ENCODE results near the gene GOLGA8K.
"Not testable (repeated sequence)": the region's sequence is repeated elsewhere in the genome, so short reads cannot be mapped to it uniquely, and the experiment has no call there.

GOLGA8K gene

DNA sequence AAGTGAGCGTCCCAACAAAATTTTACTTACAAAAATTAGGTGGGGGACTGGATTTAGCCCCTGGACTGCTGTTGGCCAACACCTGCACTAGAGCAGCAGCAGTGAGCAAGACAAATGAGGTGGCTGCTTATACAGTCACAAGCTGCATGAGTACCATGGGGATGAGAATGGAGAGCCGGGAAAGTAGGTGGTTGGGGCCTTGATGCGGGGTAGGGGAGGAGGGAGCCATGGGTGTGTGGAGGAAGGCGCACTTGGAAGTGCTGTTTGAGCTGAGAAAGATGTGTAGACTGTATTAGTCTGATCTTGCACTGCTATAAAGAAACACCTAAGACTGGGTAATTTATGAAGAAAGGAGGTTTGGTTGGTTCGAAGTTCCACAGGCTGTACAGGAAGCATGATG is 31.0 kb downstream of the GOLGA8K start:
- not testable (repeated sequence) for H3K4me1 ChIP-seq (ENCODE audit: insufficient read depth, low read length); H3K27ac ChIP-seq (ENCODE audit: low read length); H3K27me3 ChIP-seq (ENCODE audit: insufficient read depth, low read length); H3K36me3 ChIP-seq (ENCODE audit: insufficient read depth, low read depth, low read length); H3K9ac ChIP-seq (ENCODE audit: low read depth, low read length); H3K9me3 ChIP-seq (ENCODE audit: insufficient read depth, low read depth, low read length); H3K4me3 ChIP-seq (ENCODE audit: low read length)

DNA sequence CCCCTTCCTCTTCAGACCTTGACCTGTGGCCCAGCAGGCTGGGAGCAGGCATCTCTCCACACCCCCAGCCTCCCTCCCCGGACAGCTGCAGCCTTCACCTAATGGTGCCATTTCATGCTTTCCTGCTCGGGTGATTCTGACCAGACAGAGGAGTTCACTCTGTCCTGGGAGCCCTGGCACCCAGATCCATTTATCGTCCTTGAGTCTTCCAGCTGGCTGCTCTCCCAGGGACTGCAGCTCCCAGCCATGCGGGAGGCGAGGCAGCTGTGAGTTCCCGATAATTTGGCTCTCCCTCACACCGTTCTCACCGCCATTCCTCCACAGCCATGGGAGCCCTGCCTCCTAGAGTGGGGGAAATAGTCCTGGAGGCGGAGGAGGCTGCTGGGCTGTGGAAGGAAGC is 32.6 kb downstream of the GOLGA8K start:
- not testable (repeated sequence) for H3K4me1 ChIP-seq (ENCODE audit: insufficient read depth, low read length); H3K4me3 ChIP-seq (ENCODE audit: low read length); H3K9me3 ChIP-seq (ENCODE audit: insufficient read depth, low read depth, low read length); H3K27ac ChIP-seq (ENCODE audit: low read length); H3K27me3 ChIP-seq (ENCODE audit: insufficient read depth, low read length); H3K36me3 ChIP-seq (ENCODE audit: insufficient read depth, low read depth, low read length); H3K9ac ChIP-seq (ENCODE audit: low read depth, low read length)

DNA sequence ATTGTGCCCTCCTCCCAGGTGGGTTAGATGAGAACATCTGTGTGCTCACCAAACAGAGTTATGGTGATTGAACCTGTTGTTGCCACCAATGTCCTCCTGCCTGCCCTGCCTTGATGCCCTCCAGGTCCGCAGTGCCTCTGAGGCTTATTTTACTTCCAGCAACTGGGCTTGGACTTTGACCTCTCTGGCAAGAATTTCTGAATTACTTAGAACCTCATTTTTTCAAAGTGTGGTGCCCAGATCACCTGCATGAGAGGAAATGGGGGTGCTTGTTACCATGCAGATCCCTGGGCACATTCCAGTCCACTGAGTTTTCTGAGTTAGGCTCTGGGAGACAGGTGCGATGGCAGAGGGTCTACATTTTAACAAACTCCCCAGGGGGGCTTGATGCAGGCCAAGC is 33.0 kb downstream of the GOLGA8K start:
- not testable (repeated sequence) for H3K36me3 ChIP-seq (ENCODE audit: insufficient read depth, low read depth, low read length); H3K27ac ChIP-seq (ENCODE audit: low read length); H3K4me3 ChIP-seq (ENCODE audit: low read length); H3K9ac ChIP-seq (ENCODE audit: low read depth, low read length); H3K27me3 ChIP-seq (ENCODE audit: insufficient read depth, low read length); H3K9me3 ChIP-seq (ENCODE audit: insufficient read depth, low read depth, low read length); H3K4me1 ChIP-seq (ENCODE audit: insufficient read depth, low read length)

DNA sequence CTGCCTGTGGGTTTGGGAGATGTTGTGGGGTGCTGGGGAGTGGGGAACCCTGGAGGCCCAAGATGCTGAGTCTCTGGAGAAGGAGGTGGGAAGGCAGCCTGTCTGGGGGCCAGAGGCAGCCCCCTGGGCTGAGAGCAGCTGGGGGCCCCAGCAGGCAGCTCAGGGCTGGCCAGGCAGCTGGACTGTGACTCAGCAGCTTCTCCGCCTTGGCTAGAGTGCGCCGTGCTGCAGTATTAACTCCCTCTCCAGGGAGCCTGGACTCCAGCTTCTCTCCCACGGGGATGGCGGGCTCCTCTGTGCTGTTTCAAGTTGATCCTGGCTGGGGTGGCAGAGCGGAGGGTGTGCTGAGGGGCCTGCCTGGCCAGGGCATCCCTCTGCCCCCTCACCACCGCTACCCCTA is 36.6 kb downstream of the GOLGA8K start:
- not testable (repeated sequence) for H3K4me1 ChIP-seq (ENCODE audit: insufficient read depth, low read length); H3K4me3 ChIP-seq (ENCODE audit: low read length); H3K36me3 ChIP-seq (ENCODE audit: insufficient read depth, low read depth, low read length); H3K9ac ChIP-seq (ENCODE audit: low read depth, low read length); H3K27ac ChIP-seq (ENCODE audit: low read length); H3K9me3 ChIP-seq (ENCODE audit: insufficient read depth, low read depth, low read length); H3K27me3 ChIP-seq (ENCODE audit: insufficient read depth, low read length)

DNA sequence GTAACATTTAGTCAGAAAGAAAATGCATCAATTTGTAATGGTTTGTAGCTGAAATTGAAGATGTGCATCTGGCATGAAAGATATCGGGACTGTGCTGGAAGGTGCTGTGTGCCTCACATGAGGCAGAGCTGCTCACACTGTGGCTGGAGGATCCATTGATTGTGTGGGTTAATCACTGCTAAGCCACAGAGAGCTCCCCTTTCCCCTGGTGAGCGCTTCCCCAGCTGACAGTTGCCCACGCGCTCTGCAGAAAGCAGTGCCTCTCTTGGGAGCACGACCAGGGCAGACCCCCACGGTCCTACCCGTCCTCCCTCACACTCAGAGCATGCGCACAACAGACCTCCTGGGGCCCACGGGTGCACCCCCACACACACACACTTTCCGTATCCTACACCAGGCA is 37.1 kb downstream of the GOLGA8K start:
- not testable (repeated sequence) for H3K27ac ChIP-seq (ENCODE audit: low read length); H3K36me3 ChIP-seq (ENCODE audit: insufficient read depth, low read depth, low read length); H3K4me1 ChIP-seq (ENCODE audit: insufficient read depth, low read length); H3K27me3 ChIP-seq (ENCODE audit: insufficient read depth, low read length); H3K9ac ChIP-seq (ENCODE audit: low read depth, low read length); H3K9me3 ChIP-seq (ENCODE audit: insufficient read depth, low read depth, low read length); H3K4me3 ChIP-seq (ENCODE audit: low read length)

DNA sequence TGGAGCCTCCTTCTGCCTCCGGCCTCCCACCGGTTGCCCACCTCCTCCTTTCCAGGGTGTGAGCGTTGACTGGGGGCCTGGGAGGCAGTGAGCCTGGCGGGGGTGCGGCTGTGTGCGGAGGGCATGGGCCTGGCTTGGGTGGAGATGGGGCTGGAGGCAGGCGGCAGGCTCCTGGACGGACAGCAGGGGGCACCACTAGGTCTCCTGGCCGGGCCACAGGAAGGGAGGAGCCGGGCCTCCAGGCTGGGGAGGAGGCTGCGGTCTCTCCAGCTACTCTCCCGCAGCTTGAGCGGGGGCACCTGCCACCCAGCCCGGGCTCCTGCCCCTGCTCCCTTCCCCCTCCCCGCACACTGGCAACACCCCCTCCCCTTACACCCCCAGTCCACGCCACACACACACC is 38.1 kb downstream of the GOLGA8K start:
- not testable (repeated sequence) for H3K27me3 ChIP-seq (ENCODE audit: insufficient read depth, low read length); H3K9me3 ChIP-seq (ENCODE audit: insufficient read depth, low read depth, low read length); H3K9ac ChIP-seq (ENCODE audit: low read depth, low read length); H3K36me3 ChIP-seq (ENCODE audit: insufficient read depth, low read depth, low read length); H3K27ac ChIP-seq (ENCODE audit: low read length); H3K4me3 ChIP-seq (ENCODE audit: low read length); H3K4me1 ChIP-seq (ENCODE audit: insufficient read depth, low read length)

DNA sequence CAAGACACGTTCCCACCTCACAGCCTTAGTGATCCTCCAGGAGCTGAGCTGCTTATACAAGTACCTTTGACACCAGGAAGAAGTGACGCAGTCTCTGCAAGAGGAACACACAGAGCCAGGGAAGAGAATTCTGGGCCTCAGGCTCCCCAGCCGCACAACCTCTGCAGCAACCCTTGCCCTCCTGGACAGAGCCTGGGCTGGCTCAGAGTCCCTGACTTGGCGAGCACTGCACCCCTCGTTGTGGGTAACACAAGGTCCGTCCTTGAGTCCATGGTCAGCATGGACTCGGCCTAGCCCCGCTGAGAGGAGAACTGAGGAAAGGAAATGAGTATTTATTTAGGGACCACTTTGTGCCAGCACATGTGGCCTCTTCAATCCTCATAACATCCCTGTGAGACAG is 39.6 kb downstream of the GOLGA8K start:
- not testable (repeated sequence) for H3K4me1 ChIP-seq (ENCODE audit: insufficient read depth, low read length); H3K27me3 ChIP-seq (ENCODE audit: insufficient read depth, low read length); H3K9me3 ChIP-seq (ENCODE audit: insufficient read depth, low read depth, low read length); H3K36me3 ChIP-seq (ENCODE audit: insufficient read depth, low read depth, low read length); H3K9ac ChIP-seq (ENCODE audit: low read depth, low read length); H3K27ac ChIP-seq (ENCODE audit: low read length); H3K4me3 ChIP-seq (ENCODE audit: low read length)

DNA sequence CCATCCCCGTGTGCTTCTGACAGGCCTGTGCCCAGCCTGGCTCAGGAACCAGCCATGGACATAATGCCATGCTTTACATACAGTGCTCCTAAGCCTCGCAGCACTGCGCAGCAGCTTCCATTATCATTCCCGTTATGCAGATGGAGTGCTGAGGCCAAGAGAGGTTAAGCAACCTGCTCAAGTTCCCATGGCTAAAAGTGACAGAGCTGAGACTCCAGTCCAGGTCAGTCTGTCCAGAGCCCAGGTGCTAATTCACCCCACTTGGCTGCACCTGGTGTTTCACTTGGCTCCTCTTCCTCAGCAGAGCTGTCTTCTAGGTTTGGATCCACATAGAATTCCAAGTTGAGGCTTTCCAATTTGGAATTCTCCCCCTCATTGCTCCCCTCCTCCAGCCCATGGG is 41.4 kb downstream of the GOLGA8K start:
- H3K27me3 ChIP-seq (ENCODE audit: insufficient read depth, low read length); H3K4me3 ChIP-seq (ENCODE audit: low read length); H3K9me3 ChIP-seq (ENCODE audit: insufficient read depth, low read depth, low read length); H3K4me1 ChIP-seq (ENCODE audit: insufficient read depth, low read length); H3K36me3 ChIP-seq (ENCODE audit: insufficient read depth, low read depth, low read length); H3K9ac ChIP-seq (ENCODE audit: low read depth, low read length); H3K27ac ChIP-seq (ENCODE audit: low read length): not testable (repeated sequence)

DNA sequence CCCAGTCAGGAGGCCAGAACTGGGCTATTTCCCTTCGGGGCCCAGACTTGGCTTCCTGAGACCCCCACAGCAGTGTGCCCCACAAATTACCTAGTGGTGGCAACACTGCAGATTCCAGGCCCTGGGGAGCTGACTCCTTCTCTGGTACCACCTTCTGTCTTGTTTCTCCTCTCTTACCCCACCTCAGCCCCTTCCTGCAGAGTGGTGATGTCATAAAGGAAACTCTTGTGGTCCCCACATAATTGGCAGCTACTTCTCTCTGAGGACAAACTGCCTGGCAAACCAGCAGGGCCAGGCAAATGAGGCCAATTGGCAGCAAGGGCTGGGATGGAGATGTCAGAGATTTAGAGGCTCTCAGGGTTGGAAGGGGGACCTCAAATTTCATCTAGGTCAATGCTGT is 44.6 kb downstream of the GOLGA8K start:
- not testable (repeated sequence) for H3K9me3 ChIP-seq (ENCODE audit: insufficient read depth, low read depth, low read length); H3K27me3 ChIP-seq (ENCODE audit: insufficient read depth, low read length); H3K9ac ChIP-seq (ENCODE audit: low read depth, low read length); H3K27ac ChIP-seq (ENCODE audit: low read length); H3K4me3 ChIP-seq (ENCODE audit: low read length); H3K4me1 ChIP-seq (ENCODE audit: insufficient read depth, low read length); H3K36me3 ChIP-seq (ENCODE audit: insufficient read depth, low read depth, low read length)

DNA sequence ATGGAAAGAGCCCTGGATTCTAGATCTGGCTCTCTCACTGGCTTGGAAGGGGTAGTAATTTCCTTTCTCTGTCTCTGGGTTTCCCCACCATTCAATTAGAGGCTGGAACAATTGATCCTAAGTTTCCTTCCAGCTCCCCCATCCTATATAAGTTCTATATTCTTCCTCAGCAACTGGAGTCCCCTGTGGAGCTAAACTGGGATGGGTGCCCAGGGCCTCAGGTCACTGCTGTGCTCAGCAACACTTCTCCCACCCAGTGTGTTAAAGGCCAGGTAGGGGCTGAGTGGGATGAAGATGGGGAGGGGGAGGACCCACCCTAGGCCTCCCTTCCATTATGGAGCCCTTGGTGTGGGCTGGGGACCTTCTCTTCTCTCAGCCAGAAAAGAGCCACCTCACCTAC is 46.2 kb downstream of the GOLGA8K start:
- not testable (repeated sequence) for H3K4me1 ChIP-seq (ENCODE audit: insufficient read depth, low read length); H3K36me3 ChIP-seq (ENCODE audit: insufficient read depth, low read depth, low read length); H3K27me3 ChIP-seq (ENCODE audit: insufficient read depth, low read length); H3K9me3 ChIP-seq (ENCODE audit: insufficient read depth, low read depth, low read length); H3K9ac ChIP-seq (ENCODE audit: low read depth, low read length); H3K27ac ChIP-seq (ENCODE audit: low read length); H3K4me3 ChIP-seq (ENCODE audit: low read length)

DNA sequence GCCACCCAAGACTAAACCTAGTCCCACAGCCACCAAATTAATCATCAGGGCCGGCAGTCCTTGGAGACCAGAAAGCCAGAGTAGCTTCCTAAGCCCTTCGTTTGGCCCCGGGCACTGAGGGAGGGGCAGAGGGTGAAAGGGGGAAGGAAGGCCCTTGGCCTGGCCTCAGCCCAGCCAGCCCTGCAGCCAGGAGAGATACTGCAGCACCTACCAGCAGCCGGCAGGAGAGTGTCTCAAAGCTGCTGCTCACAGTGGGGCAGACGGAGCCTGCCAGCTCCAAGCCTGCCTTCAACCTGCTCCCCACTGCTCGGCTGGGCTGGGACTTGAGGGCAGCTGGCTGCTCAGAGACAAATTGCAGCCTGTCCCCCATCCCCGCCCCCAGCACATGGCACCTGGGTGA is 50.3 kb downstream of the GOLGA8K start:
- H3K27ac ChIP-seq (ENCODE audit: low read length); H3K36me3 ChIP-seq (ENCODE audit: insufficient read depth, low read depth, low read length); H3K4me1 ChIP-seq (ENCODE audit: insufficient read depth, low read length); H3K9ac ChIP-seq (ENCODE audit: low read depth, low read length); H3K9me3 ChIP-seq (ENCODE audit: insufficient read depth, low read depth, low read length); H3K4me3 ChIP-seq (ENCODE audit: low read length); H3K27me3 ChIP-seq (ENCODE audit: insufficient read depth, low read length): not testable (repeated sequence)

DNA sequence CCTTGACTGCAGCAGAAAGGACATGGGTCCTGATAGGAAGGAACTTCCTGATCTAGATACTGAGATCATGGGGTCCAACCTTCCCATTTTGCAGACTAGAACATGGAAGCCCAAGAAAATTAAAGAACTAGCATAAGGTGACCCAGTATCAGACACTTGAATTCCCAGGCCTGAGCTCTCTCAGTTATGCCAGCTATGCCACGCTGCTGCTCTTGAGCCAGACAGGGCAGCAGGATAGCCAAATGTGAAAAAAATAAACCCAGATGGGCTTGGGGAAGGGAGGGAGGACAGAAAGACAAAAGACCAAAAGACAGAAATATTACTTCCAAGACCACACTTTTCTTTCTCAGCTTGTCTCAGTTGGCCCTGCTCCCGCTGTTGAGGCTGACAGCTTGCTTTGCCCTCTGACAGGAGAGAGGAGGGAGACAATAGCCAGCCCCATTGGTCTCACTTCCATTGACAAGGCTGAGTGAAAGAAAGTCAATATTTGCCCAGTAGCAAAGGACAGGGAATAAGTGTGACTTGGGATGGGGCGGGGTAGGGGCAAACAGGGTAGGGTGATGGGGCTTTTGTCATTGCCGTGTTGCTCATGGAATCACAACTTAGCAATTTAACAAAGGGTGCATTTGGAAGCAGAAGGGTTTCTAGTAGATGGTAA is 52.4 kb downstream of the GOLGA8K start:
- H3K9ac ChIP-seq (ENCODE audit: low read depth, low read length); H3K27ac ChIP-seq (ENCODE audit: low read length); H3K4me1 ChIP-seq (ENCODE audit: insufficient read depth, low read length); H3K27me3 ChIP-seq (ENCODE audit: insufficient read depth, low read length); H3K4me3 ChIP-seq (ENCODE audit: low read length); H3K9me3 ChIP-seq (ENCODE audit: insufficient read depth, low read depth, low read length); H3K36me3 ChIP-seq (ENCODE audit: insufficient read depth, low read depth, low read length): not testable (repeated sequence)

DNA sequence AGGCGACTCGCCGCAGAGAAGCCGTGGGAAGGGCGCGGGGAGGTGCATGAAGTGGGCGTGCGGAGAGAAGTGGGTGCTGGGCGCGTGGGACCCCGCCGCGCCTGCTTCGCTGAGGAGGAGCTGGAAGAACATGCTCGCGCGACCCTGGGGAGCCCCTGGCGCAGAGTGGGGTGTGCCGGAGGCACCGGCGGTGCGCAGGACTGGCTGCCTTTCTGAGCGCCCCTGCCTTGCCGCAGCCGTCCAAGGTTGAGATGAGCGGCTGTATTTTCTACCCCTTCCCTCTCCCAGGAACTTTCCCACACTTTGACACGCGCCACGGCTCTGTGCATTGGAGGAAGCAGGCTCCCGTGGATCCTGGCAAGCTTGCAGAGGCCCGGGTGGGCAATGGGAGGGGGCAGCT is 56.1 kb downstream of the GOLGA8K start:
- not testable (repeated sequence) for H3K36me3 ChIP-seq (ENCODE audit: insufficient read depth, low read depth, low read length); H3K9ac ChIP-seq (ENCODE audit: low read depth, low read length); H3K4me3 ChIP-seq (ENCODE audit: low read length); H3K9me3 ChIP-seq (ENCODE audit: insufficient read depth, low read depth, low read length); H3K4me1 ChIP-seq (ENCODE audit: insufficient read depth, low read length); H3K27ac ChIP-seq (ENCODE audit: low read length)
- H3K27me3 ChIP-seq (ENCODE audit: insufficient read depth, low read length) = peaks cover 17% of the 10 kb centered on the region
